GM19468 (cell line): ENCODE results near the gene LCN15.

Source experiments
- ATAC-seq: cut with Tn5 transposase; IDR thresholded peaks from one replicate; pipeline ENCODE4 v1.9.1; 2021; ENCODE audit warnings: mild to moderate bottlenecking, moderate library complexity, moderate number of reproducible peaks; ENCODE audit not compliant: unreplicated experiment; ENCODE audit errors: extremely low read depth

Gene LCN15

DNA sequence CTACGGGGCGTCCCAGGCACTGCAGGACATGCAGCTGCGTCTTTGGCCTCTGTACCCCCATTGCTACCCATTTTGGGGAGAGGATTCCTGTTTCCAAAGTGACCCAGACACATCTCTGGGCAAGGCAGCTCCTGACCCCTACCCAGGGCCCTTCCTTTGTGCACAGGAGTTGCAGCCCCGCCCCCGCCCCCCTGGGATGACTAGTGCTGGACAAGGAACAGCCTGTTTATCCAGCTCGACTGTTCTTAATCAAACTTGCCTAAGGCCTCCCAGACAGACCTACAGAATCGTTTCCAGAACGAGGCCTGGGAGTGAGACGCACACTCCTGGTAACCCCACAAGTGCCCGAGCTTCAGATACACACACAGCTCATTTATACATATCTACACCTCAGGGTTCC lies 38.7 kb downstream of the LCN15 start:
- no peak for ATAC-seq

DNA sequence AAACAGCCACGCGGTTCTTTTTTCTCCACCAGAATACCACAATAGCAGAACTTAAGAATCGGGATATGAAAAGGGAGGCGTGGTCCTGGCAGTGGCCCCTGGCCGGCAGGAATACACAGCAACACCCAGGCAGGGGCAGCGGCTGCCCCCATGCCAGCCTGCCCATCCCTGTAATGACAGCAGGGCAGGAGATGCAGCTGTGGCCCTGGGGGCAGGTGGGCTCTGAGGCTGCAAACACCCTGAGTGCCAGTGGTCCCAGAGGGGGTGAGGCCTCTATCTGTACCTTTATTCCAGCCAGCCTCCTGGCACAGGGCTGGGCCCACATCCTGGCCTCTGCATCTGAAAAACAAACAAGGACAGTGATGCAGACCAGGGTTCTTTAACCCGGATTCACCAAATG lies 39.5 kb downstream of the LCN15 start:
- ATAC-seq = no peak

DNA sequence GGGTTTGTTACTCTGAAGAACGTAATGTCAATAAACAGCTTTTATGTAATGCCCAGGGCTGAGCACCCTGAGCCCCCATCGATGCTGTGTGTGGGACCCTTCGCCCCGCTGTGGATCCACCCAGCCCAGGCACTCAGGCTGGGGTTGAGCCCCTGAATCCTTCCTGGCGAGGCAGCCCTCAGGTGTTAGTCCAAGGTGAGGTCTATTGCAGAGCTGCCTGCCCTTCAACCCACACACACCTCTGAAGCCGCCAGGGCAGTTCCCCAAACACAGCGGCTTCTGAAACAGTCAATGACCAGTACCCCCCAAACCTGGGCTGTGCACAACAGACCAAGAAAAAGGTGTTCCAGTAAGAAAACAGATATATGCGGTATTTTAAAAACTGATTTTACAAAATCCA lies 40.3 kb downstream of the LCN15 start:
- ATAC-seq = no peak

DNA sequence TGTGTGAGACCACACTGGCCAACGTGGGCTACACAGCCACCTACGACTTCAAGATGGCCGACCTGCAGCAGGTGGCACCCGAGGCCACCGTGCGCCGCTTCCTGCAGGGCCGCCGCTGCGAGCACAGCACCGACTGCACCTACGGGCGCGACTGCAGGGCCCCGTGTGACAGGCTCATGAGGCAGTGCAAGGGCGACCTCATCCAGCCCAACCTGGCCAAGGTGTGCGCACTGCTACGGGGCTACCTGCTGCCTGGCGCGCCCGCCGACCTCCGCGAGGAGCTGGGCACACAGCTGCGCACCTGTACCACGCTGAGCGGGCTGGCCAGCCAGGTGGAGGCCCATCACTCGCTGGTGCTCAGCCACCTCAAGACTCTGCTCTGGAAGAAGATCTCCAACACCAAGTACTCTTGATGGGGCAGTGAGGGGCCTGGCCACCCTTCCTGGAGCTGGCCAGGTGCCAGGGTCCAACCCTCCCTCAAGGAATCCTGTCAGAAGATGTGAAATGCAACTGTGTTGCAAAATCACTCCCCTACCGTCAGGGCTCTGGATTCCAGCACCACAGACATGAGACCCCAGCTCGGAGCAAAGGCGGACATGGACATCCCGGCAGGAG lies 40.8 kb downstream of the LCN15 start:
- no peak for ATAC-seq

DNA sequence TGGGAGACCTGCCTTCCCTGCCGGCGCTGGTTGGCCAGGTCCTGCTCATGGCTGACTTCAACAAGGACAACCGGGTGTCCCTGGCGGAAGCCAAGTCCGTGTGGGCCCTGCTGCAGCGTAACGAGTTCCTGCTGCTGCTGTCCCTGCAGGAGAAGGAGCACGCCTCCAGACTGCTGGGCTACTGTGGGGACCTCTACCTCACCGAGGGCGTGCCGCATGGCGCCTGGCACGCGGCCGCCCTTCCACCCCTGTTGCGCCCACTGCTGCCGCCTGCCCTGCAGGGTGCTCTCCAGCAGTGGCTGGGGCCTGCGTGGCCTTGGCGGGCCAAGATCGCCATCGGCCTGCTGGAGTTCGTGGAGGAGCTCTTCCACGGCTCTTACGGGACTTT lies 41.4 kb downstream of the LCN15 start:
- no peak for ATAC-seq

DNA sequence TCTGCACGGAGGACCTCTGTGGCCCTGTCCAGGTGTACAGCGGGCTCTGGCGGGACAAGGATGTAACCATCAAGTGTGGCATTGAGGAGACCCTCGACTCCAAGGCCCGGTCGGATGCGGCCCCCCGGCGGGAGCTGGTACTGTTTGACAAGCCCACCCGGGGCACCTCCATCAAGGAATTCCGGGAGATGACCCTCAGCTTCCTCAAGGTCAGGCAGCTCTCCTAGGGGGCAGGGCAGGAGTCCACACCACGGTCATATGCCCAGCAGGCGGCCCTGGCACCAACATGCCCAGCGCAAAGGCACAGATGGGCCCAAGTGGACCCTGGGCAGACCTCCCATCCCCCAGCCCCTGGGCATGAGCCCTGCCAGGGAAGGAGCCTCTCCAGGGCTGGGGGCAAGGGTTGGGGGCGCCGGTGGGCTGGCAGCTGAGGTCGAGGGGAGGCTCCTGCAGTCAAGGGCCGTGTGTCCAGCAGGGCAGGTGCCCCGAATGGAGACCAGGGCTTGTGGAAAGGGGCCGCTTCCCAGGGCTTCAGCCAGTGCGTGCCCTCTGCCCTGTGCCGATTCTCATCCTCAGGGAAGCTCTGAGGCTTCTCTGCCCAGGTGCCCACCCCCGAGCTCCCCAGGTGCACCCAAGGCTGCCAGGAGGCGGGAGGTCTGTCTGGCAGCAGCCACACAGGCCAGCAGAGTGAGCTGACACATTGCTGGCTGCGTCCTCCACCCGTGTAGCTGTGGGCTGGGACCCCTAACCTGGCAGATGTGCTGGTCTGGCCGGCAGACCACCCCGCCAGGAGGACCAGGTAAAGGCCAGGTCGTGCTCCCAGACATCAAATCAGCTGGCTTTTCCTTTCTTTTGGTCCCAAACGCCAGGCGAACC lies 42.0 kb downstream of the LCN15 start:
- no peak for ATAC-seq

DNA sequence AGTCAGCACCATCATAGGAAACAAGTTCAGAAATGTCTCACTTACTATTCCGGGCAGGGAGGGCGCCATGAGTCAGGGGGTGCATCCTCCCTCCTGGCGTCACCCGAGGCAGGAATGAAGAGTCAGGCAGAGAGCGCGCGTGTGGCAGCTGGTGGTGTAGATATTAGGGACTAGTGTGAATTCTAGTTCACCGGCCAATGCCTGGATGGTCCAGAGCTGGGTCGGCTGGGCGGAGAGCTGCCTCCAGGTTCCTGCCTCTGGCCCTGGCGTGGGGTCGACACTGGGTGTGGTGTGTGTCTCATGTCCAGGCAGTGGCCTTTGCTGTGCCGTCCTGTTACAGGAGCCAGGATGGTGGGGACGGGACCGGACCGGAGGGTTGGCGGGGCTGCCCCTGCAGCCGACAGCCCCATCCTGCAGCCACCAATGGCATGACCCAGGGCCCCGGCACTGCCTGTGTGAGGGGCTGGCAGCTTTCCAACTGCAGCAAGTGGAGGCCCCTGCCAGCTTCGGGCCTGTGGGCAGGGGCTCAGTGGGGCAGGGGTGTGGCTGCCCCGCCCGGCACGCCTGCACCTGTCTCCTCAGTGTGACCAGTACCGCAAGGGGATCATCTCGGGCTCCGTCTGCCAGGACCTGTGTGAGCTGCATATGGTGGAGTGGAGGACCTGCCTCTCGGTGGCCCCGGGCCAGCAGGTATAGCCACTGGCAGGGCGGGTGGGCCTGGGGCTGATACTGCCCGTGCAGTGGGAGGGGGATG lies 42.8 kb downstream of the LCN15 start:
- no peak for ATAC-seq

DNA sequence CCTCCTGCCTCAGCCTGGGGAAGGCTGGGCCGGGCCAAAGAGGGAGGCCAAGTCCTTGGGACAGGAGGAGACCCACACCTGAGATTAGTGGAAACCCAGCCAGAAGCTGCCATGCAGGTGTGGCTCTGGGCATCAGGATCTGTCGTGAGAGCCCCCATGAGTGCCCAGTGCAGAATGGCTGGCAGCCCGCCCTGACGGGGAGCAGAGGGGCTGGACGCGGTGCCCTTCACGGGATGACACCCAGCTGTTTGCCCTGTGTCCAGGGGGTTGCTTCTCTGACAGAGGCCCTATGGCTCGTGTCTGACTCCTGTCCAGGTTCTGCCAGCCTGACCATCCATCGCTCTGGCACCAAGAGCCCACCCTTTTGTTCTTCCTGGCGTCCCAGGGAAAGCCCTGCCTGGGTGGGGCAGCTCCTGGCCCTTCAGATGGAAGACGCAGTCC lies 43.4 kb downstream of the LCN15 start:
- ATAC-seq = no peak

DNA sequence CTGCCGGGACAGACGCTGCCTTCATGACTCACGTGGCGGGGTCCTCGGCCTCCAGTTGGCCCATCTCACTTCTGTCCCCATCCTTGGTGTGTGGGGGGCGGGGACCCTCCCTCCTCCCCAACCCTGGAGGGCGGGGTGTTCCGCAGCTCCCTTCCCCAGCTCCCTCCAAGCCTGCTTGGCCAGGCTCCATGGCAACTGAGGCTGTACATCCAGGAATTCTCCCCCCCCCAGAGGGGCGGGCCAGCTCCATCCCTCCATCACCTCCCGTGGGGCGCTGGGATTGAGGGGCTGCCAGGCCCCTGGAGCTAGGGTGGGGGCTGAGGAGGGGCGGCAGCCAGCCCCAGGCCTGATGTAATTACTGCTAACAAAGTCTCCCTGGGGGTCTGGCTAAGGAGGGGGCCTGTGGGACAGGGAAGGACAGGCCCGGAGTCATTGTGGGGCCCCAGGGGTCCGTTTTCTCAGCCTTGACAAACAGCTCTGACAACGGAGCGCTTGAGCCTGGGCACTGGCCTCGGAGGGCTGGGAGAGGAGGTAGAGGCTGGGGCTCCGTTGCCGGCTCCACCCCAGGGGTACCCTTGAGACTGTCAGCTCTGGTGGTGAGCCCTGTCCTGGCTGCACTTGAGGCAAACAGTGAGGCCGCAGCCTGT lies 43.9 kb downstream of the LCN15 start:
- ATAC-seq = no peak

DNA sequence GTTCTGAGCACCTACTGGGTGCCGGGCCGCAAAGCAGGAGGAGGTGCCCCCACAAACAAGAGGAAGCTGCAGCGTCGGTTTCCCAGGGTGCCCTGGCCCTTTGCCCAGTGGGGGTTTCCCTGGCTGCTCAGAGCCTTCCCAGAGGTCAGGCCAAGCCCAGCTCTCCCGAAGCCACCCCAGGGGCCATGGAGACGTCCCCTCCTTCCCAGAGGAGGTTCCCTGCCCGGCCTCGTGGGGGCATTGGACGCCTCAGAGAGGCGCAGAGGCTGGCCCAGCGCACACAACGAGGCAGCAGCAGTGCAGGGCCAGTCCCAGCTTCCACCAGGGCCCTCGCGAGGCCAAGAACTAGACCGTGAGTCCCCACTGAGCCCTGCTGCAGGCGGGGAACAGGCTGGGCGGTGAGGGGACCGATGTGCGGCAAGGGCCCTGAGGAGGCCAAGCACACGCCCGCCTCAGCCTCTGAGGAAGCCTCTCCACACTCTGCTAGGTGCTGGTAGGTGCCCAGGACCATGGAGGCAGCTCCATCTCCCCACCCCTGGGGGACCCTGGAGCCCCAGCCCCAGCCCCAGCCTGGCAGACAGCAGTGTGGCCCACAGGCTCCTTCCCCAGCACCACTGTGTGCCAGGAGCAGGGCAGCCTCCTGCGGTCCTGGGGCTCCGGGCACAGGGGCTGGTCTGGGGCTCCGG lies 45.0 kb downstream of the LCN15 start:
- ATAC-seq = no peak

DNA sequence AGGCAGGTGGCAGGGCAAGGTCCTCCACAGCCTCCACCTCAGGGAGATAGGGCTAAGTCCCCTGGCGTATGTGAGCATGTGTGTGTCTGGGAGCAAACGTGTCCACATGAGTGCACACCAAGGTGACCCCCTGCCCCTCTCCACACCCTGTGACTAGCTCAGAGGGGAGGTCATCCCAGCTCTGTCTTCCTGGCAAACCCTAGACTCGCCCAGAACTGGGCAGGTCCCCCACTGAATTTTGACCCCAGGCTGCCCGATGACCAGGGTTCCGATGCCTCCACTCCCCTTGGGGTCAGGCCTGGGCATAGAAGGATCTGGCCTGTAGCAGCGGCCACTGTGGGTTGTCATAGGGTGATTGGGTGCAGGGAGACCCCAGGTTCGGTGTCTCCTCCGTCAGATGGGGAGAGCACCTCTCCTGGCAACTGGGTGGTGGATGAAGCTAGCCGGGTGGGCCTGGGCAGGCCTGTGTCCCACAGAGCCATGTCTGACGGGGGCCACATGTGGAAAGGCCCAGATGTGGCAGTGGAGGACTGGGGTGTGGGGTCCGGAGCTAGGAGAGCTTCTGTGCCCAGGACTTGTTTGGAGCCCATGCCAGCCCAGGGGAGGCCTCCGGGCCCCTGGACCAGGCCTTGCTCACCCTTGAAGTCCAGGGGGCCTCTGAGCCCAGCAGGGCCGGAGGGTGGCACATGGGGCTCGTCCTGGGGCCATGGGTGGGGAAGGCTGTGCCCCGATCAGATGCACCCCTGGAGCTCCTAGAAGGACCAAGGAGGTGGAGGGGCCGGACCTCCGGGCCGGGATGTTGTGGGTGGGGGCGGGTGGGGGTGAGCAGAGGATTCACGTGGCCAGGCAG lies 45.7 kb downstream of the LCN15 start:
- ATAC-seq = no peak

DNA sequence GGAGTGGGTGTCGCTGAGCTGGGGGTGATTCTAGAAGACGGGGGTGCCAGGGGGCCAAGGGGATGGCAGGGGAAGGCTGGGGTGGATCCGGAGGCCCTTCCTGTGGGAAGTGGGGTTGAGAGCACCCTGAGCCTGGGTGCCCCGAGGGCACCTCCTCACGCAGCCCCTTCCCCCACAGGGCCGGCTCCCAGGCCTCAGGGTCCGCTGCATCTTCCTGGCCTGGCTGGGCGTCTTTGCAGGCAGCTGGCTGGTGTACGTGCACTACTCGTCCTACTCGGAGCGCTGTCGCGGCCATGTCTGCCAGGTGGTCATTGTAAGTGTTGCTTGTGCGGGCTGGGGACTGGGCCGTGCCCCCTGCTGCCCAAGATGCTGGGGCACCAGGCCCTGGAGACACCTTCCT lies 46.9 kb downstream of the LCN15 start:
- no peak for ATAC-seq

DNA sequence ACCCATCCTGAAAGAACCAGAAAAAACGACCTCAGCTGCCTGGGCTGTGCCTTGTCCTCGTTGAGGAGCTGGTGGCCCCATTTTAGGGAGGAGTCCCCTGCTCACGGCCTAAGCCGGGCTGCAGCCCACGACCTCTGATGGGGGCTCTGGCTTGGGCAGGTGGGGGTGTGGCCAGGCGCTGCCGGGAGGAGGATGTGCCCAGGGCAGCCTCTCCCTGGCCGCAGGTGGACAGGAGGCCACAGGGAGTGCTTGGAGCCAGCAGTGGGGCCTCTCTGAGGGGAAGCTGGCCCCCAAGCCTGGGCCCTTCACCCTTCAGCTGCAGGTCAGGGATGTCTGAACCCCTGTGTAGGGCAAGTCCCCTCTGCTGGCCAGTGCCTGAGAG lies 49.4 kb downstream of the LCN15 start:
- ATAC-seq = no peak

DNA sequence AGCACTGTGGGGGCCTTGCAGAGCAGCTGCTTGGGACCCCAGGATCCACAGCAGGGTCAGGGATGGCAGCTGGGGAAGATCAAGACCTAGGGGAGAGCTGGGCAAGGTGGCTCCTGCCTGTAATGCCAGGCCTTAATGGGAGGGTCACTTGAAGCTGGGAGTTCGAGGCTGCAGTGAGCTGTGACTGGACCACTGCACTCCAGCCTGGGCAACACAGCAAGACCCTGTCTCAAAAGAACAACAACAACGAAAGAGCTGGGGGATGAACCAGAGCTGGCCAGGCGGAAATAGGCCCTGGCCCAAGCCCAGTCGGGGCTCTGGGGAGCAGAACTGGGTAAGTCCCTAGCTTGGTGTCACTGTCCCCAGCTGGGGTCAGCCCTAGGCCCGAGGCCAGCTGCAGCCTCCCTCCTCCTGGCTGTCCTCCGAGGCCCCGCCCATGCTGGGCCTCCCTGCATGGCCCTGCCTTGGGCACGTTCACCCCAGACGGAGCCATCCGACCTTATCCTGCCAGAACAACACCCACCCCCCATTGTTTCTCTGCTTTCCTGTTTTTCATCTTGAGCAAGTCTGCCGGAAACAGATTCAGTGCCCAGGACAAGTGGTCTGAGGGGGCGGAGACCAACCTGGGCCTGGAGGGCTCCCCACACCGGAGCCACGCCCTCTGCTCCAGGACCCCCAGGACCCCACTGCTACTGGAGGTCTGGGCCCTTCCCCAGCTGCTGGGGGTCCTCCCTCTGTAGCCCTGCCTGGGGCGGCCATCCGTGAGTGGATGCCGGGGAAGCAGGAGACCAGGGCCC lies 50.0 kb downstream of the LCN15 start:
- ATAC-seq = no peak

DNA sequence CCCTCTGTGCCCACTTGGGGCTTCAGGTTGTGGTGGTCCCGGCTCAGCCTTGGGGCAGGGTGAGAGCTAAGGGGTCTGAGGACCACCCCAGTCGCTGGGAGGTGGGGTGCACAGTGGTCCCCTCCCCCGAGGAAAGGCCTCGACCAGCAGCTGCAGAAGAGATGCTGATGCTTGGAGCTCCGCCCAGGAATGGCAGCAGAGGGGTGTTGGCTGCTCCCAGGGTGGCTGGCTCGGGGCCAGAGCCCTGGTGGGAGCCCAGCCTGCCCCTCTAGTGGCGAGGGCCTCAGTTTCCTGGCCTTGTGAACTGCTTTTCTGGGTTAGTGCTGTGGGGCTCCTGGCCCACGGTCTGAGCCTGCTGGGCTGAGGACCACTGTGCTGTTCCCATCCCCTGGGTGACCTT lies 50.8 kb downstream of the LCN15 start:
- ATAC-seq = no peak

DNA sequence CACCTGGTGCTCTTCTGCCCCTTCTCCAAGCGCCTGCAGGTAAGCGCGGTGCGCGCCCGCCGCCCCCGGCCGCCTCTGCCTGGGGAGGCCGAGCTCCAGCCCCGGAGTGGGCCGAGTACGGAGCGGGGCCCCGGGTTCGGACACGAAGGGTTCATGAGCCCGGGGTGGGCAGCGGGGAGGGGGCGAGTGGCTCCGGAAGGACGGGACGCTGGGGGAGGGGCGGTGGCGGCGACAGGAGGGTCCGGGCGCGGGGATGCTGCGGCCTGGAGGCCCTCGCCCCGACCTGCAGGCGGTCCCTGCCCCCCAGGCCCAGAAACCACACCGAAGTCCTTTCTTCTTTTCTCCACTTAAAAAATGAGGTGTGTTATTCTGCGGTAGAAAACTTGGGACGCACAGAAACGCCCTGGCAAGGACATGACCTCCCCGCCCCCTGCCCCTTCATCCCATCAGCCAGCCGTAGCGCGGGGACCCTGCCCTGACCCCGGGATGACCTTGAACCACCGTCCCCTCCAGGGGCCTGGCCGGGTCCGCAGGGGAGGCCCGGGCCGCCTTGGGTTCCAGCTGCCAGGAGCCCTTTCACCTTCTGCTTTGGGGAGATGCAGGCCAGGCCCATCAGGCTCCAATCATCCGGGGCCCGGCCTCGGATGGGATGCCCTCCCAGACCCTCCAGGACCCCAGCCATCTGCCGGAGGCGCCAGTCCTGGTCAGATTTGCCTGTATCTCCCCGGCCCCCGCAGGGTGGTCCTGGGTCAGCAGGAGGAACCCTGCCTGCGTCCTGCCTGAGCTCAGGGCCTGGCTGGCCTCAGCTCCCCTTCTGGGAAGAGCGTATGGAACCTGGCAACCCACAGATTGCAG lies 51.4 kb downstream of the LCN15 start:
- ATAC-seq = no peak
